Measurements from ENCODE around the gene CCDC93. TPM values are rescaled to one million over a fixed set of nuclear protein-coding genes. Genes with fewer than 3 reads are reported as not detected.

CCDC93 gene
- polyA plus RNA-seq, 2 of the 4 experiments (the other 2 are of a cell fraction), result 14.4 to 17.8 TPM

DNA sequence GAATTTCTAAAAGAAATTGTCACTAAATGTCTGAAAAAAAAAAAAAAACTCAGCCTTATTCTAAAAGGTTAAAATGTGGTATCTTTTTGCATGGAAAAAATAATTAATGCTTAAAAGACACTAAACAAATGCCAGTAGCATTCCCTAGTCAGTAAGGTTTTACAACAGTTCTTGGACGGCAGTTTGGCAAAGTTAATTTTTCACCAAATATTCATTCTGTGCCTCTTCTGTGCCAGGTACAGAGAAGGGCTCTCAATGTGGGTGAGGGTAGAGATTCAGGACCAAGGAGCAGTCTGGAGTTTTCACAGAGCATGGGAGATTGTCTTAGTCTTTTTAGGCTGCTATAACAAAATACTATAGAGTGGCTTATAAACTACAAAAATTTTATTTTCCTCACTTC lies 6.0 kb upstream of the CCDC93 start:
- Histone ChIP-seq H3K4me3 (no peak overlapping the region), H3K27ac (no peak overlapping the region), H3K9me3 (no peaks in the 10 kb centered on the region), H3K4me1 (0 out of 3 replicates have a peak, but pooled peaks cover 2% of the 10 kb centered on the region), H3K4me2 (no peak overlapping the region)
- no peak for FAIRE-seq
- WGBS (ENCODE audit: missing lambda C conversion rate), result 36% methylated on average over 1 of the region's 1 CpG
- CTCF ChIA-PET, result interaction anchor here (1.3 kb wide), 1 partner anchor 13 kb away, joined by 3 read pairs; no protein-coding TSS in a partner anchor
- POLR2A ChIA-PET, result no interaction called here
- DNase-seq (ENCODE audit: low read depth in 1 of 2, low spot score in 1 of 2), result no peak
- ATAC-seq, result no peak
- TF ChIP-seq HOXA7 (CRISPR knock-in tag; IDR thresholded peaks at IDR 0.05) (no peak), EP300 (IDR thresholded peaks at IDR 0.05) (no peak), JUN (IDR thresholded peaks at IDR 0.05) (no peak), ESRRA (IDR thresholded peaks at IDR 0.05; ENCODE audit: borderline replicate concordance, low read length) (no peak), FOSL2 (IDR thresholded peaks at IDR 0.05) (no peak), FOSL2 (CRISPR knock-in tag; IDR thresholded peaks at IDR 0.05) (no peak), REST (IDR thresholded peaks at IDR 0.05) (no peak), NPAS2 (CRISPR knock-in tag; IDR thresholded peaks at IDR 0.05; ENCODE audit: borderline replicate concordance) (no peak), BHLHE40 (IDR thresholded peaks at IDR 0.05; ENCODE audit: low read depth, low read length) (no peak), TFCP2L1 (CRISPR knock-in tag; IDR thresholded peaks at IDR 0.05) (no peak), ELK1 (IDR thresholded peaks at IDR 0.05; ENCODE audit: low read depth, low read length) (no peak), KDM5A (IDR thresholded peaks at IDR 0.05) (no peak), USF2 (IDR thresholded peaks at IDR 0.05) (no peak), ATOH8 (CRISPR knock-in tag; IDR thresholded peaks at IDR 0.05; ENCODE audit: low read depth) (no peak)
- TF ChIP-seq, protein P1, sequence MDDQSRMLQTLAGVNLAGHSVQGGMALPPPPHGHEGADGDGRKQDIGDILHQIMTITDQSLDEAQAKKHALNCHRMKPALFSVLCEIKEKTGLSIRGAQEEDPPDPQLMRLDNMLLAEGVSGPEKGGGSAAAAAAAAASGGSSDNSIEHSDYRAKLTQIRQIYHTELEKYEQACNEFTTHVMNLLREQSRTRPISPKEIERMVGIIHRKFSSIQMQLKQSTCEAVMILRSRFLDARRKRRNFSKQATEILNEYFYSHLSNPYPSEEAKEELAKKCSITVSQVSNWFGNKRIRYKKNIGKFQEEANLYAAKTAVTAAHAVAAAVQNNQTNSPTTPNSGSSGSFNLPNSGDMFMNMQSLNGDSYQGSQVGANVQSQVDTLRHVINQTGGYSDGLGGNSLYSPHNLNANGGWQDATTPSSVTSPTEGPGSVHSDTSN (IDR thresholded peaks at IDR 0.05), result no peak
- TF ChIP-seq, protein P2, sequence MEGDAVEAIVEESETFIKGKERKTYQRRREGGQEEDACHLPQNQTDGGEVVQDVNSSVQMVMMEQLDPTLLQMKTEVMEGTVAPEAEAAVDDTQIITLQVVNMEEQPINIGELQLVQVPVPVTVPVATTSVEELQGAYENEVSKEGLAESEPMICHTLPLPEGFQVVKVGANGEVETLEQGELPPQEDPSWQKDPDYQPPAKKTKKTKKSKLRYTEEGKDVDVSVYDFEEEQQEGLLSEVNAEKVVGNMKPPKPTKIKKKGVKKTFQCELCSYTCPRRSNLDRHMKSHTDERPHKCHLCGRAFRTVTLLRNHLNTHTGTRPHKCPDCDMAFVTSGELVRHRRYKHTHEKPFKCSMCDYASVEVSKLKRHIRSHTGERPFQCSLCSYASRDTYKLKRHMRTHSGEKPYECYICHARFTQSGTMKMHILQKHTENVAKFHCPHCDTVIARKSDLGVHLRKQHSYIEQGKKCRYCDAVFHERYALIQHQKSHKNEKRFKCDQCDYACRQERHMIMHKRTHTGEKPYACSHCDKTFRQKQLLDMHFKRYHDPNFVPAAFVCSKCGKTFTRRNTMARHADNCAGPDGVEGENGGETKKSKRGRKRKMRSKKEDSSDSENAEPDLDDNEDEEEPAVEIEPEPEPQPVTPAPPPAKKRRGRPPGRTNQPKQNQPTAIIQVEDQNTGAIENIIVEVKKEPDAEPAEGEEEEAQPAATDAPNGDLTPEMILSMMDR (IDR thresholded peaks at IDR 0.05), result no peak
- TF ChIP-seq, protein P3, sequence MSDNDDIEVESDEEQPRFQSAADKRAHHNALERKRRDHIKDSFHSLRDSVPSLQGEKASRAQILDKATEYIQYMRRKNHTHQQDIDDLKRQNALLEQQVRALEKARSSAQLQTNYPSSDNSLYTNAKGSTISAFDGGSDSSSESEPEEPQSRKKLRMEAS (IDR thresholded peaks at IDR 0.05), result no peak
